ENCODE measurements around the gene TSR1.

Gene TSR1

GRCh38 chr17:2364763-2365116 is 28.5 kb upstream of the TSR1 start:
- Histone ChIP-seq H3K36me3 (replicated peaks in 1 of 2; ENCODE audit: control insufficient read depth in 2 of 2, insufficient read depth in 2 of 2, low read length in 2 of 2) (peaks cover 42 to 52% of the 10 kb centered on the region in 2 donors), H3K27ac (replicated peaks; ENCODE audit: low read length) (no peak overlapping the region), H3K9me3 (replicated peaks in 1 of 2; ENCODE audit: control insufficient read depth in 2 of 2, insufficient read depth in 1 of 2, low read depth in 1 of 2, low read length in 2 of 2) (peaks cover 0 to 4% of the 10 kb centered on the region in 2 donors), H3K23ac (ENCODE audit: low read depth, low read length, poor library complexity) (peak overlapping the region; percentile 25), H2BK5ac (ENCODE audit: low read length) (no peak overlapping the region), H2BK120ac (ENCODE audit: low read depth, low read length) (no peak overlapping the region), H3K27me3 (ENCODE audit: control insufficient read depth in 3 of 3, insufficient read depth in 3 of 3, low read depth in 1 of 3, low read length in 3 of 3) (no peaks in the 10 kb centered on the region), H3K79me1 (ENCODE audit: low read depth, low read length) (peaks cover 2% of the 10 kb centered on the region), H3K4me1 (ENCODE audit: control insufficient read depth in 2 of 2, insufficient read depth in 1 of 2, low read depth in 1 of 2, low read length in 2 of 2) (peaks cover 2 to 9% of the 10 kb centered on the region in 2 donors), H2BK12ac (ENCODE audit: low read length) (no peak overlapping the region), H3K4me3 (ENCODE audit: low read length in 2 of 2) (no peak overlapping the region), H4K8ac (ENCODE audit: low read depth, low read length) (no peak overlapping the region), H2BK15ac (ENCODE audit: low read length) (no peak overlapping the region), H2AFZ (ENCODE audit: low read length) (no peak overlapping the region), H3K4ac (ENCODE audit: low read length) (no peak overlapping the region), H3K18ac (ENCODE audit: low read length) (no peak overlapping the region), H2AK5ac (ENCODE audit: low read depth, low read length) (no peak overlapping the region), H4K91ac (ENCODE audit: low read depth, low read length, poor library complexity) (no peak overlapping the region), H3K9ac (ENCODE audit: low read depth, low read length, poor library complexity) (peak overlapping the region; percentile 7), H3K14ac (ENCODE audit: low read length) (no peak overlapping the region), H3K4me2 (ENCODE audit: insufficient read depth, low read length, poor library complexity, severe bottlenecking) (no peak overlapping the region)
- no CpG with 5 or more reads among the region's 12 CpGs for WGBS, 2 donors (ENCODE audit: extremely low coverage in 2 of 2, insufficient read length in 2 of 2, insufficient replicate concordance in 1 of 2)
- DNase-seq (ENCODE audit: low spot score) = no peak

- H3K14ac ChIP-seq (ENCODE audit: low read length) = no peak overlapping the region
- no peak overlapping the region for H3K4me2 ChIP-seq (ENCODE audit: insufficient read depth, low read length, poor library complexity, severe bottlenecking)
- H2BK15ac ChIP-seq (ENCODE audit: low read length) = no peak overlapping the region
- no peak overlapping the region for H4K8ac ChIP-seq (ENCODE audit: low read depth, low read length)
- H3K9ac ChIP-seq (ENCODE audit: low read depth, low read length, poor library complexity) = peak overlapping the region; percentile 70
- no peak overlapping the region for H4K91ac ChIP-seq (ENCODE audit: low read depth, low read length, poor library complexity)
- H3K9me3 ChIP-seq (replicated peaks in 1 of 2; ENCODE audit: control insufficient read depth in 2 of 2, insufficient read depth in 1 of 2, low read depth in 1 of 2, low read length in 2 of 2) = peaks cover 0 to 4% of the 10 kb centered on the region in 2 donors
- no peak overlapping the region for H2BK5ac ChIP-seq (ENCODE audit: low read length)
- H3K4ac ChIP-seq (ENCODE audit: low read length) = no peak overlapping the region
- H3K4me1 ChIP-seq (ENCODE audit: control insufficient read depth in 2 of 2, insufficient read depth in 1 of 2, low read depth in 1 of 2, low read length in 2 of 2) = peaks cover 0 to 3% of the 10 kb centered on the region in 2 donors
- peaks cover 42 to 55% of the 10 kb centered on the region in 2 donors for H3K36me3 ChIP-seq (replicated peaks in 1 of 2; ENCODE audit: control insufficient read depth in 2 of 2, insufficient read depth in 2 of 2, low read length in 2 of 2)
- H2AK5ac ChIP-seq (ENCODE audit: low read depth, low read length) = no peak overlapping the region
- H3K23ac ChIP-seq (ENCODE audit: low read depth, low read length, poor library complexity) = peak overlapping the region; percentile 25
- DNase-seq (ENCODE audit: low spot score) = no peak
- no peak overlapping the region for H2BK120ac ChIP-seq (ENCODE audit: low read depth, low read length)
- H3K18ac ChIP-seq (ENCODE audit: low read length) = no peak overlapping the region
- no peak overlapping the region for H2BK12ac ChIP-seq (ENCODE audit: low read length)
- no peak overlapping the region for H2AFZ ChIP-seq (ENCODE audit: low read length)
- H3K27ac ChIP-seq (replicated peaks; ENCODE audit: low read length) = no peak overlapping the region
- WGBS, 2 donors (ENCODE audit: extremely low coverage in 2 of 2, insufficient read length in 2 of 2, insufficient replicate concordance in 1 of 2) = no CpG with 5 or more reads among the region's 26 CpGs
- peak overlapping the region in 1 of 2 donors; percentile 32 for H3K4me3 ChIP-seq (ENCODE audit: low read length in 2 of 2)
- no peaks in the 10 kb centered on the region for H3K27me3 ChIP-seq (ENCODE audit: control insufficient read depth in 3 of 3, insufficient read depth in 3 of 3, low read depth in 1 of 3, low read length in 3 of 3)
- peaks cover 2% of the 10 kb centered on the region for H3K79me1 ChIP-seq (ENCODE audit: low read depth, low read length)
Measured at GRCh38 chr17:2363851-2364762, 27.9 kb upstream of the TSR1 start.

- no peak for DNase-seq (ENCODE audit: low spot score)
- H2BK12ac ChIP-seq (ENCODE audit: low read length) = no peak overlapping the region
- no peak overlapping the region for H3K27ac ChIP-seq (replicated peaks; ENCODE audit: low read length)
- no CpG with 5 or more reads among the region's 21 CpGs for WGBS, 2 donors (ENCODE audit: extremely low coverage in 2 of 2, insufficient read length in 2 of 2, insufficient replicate concordance in 1 of 2)
- no peak overlapping the region for H3K18ac ChIP-seq (ENCODE audit: low read length)
- H3K4me3 ChIP-seq (ENCODE audit: low read length in 2 of 2) = no peak overlapping the region
- no peak overlapping the region for H3K4ac ChIP-seq (ENCODE audit: low read length)
- H3K4me2 ChIP-seq (ENCODE audit: insufficient read depth, low read length, poor library complexity, severe bottlenecking) = no peak overlapping the region
- no peaks in the 10 kb centered on the region for H3K4me1 ChIP-seq (ENCODE audit: control insufficient read depth in 2 of 2, insufficient read depth in 1 of 2, low read depth in 1 of 2, low read length in 2 of 2)
- H2BK5ac ChIP-seq (ENCODE audit: low read length) = no peak overlapping the region
- H3K9ac ChIP-seq (ENCODE audit: low read depth, low read length, poor library complexity) = peak overlapping the region; percentile 70
- H2BK120ac ChIP-seq (ENCODE audit: low read depth, low read length) = no peak overlapping the region
- no peak overlapping the region for H2AFZ ChIP-seq (ENCODE audit: low read length)
- peaks cover 42 to 56% of the 10 kb centered on the region in 2 donors for H3K36me3 ChIP-seq (replicated peaks in 1 of 2; ENCODE audit: control insufficient read depth in 2 of 2, insufficient read depth in 2 of 2, low read length in 2 of 2)
- peak overlapping the region; percentile 40 for H3K23ac ChIP-seq (ENCODE audit: low read depth, low read length, poor library complexity)
- H4K91ac ChIP-seq (ENCODE audit: low read depth, low read length, poor library complexity) = no peak overlapping the region
- H3K27me3 ChIP-seq (ENCODE audit: control insufficient read depth in 3 of 3, insufficient read depth in 3 of 3, low read depth in 1 of 3, low read length in 3 of 3) = no peaks in the 10 kb centered on the region
- H2BK15ac ChIP-seq (ENCODE audit: low read length) = no peak overlapping the region
- no peak overlapping the region for H3K14ac ChIP-seq (ENCODE audit: low read length)
- H3K79me1 ChIP-seq (ENCODE audit: low read depth, low read length) = peaks cover 2% of the 10 kb centered on the region
- H3K9me3 ChIP-seq (replicated peaks in 1 of 2; ENCODE audit: control insufficient read depth in 2 of 2, insufficient read depth in 1 of 2, low read depth in 1 of 2, low read length in 2 of 2) = peaks cover 0 to 4% of the 10 kb centered on the region in 2 donors
- no peak overlapping the region for H4K8ac ChIP-seq (ENCODE audit: low read depth, low read length)
- no peak overlapping the region for H2AK5ac ChIP-seq (ENCODE audit: low read depth, low read length)
Measured at GRCh38 chr17:2363318-2363717, 27.1 kb upstream of the TSR1 start.

GRCh38 chr17:2362881-2363280 is 26.6 kb upstream of the TSR1 start:
- H3K79me1 ChIP-seq (ENCODE audit: low read depth, low read length) = peaks cover 3% of the 10 kb centered on the region
- no peak for DNase-seq (ENCODE audit: low spot score)
- no peak overlapping the region for H3K4me2 ChIP-seq (ENCODE audit: insufficient read depth, low read length, poor library complexity, severe bottlenecking)
- H4K91ac ChIP-seq (ENCODE audit: low read depth, low read length, poor library complexity) = no peak overlapping the region
- H3K23ac ChIP-seq (ENCODE audit: low read depth, low read length, poor library complexity) = peak overlapping the region; percentile 71
- H3K27me3 ChIP-seq (ENCODE audit: control insufficient read depth in 3 of 3, insufficient read depth in 3 of 3, low read depth in 1 of 3, low read length in 3 of 3) = no peaks in the 10 kb centered on the region
- H3K9me3 ChIP-seq (replicated peaks in 1 of 2; ENCODE audit: control insufficient read depth in 2 of 2, insufficient read depth in 1 of 2, low read depth in 1 of 2, low read length in 2 of 2) = peaks cover 0 to 4% of the 10 kb centered on the region in 2 donors
- H3K4ac ChIP-seq (ENCODE audit: low read length) = no peak overlapping the region
- H2BK12ac ChIP-seq (ENCODE audit: low read length) = no peak overlapping the region
- peaks cover 42 to 61% of the 10 kb centered on the region in 2 donors for H3K36me3 ChIP-seq (replicated peaks in 1 of 2; ENCODE audit: control insufficient read depth in 2 of 2, insufficient read depth in 2 of 2, low read length in 2 of 2)
- H3K14ac ChIP-seq (ENCODE audit: low read length) = no peak overlapping the region
- H4K8ac ChIP-seq (ENCODE audit: low read depth, low read length) = no peak overlapping the region
- H3K9ac ChIP-seq (ENCODE audit: low read depth, low read length, poor library complexity) = no peak overlapping the region
- no peak overlapping the region for H3K18ac ChIP-seq (ENCODE audit: low read length)
- no peak overlapping the region for H2AK5ac ChIP-seq (ENCODE audit: low read depth, low read length)
- no peak overlapping the region for H2BK120ac ChIP-seq (ENCODE audit: low read depth, low read length)
- H3K4me3 ChIP-seq (ENCODE audit: low read length in 2 of 2) = peak overlapping the region in 1 of 2 donors; percentile 16
- no CpG with 5 or more reads among the region's 14 CpGs for WGBS, 2 donors (ENCODE audit: extremely low coverage in 2 of 2, insufficient read length in 2 of 2, insufficient replicate concordance in 1 of 2)
- no peak overlapping the region for H2BK15ac ChIP-seq (ENCODE audit: low read length)
- H3K4me1 ChIP-seq (ENCODE audit: control insufficient read depth in 2 of 2, insufficient read depth in 1 of 2, low read depth in 1 of 2, low read length in 2 of 2) = no peaks in the 10 kb centered on the region
- no peak overlapping the region for H3K27ac ChIP-seq (replicated peaks; ENCODE audit: low read length)
- no peak overlapping the region for H2AFZ ChIP-seq (ENCODE audit: low read length)
- H2BK5ac ChIP-seq (ENCODE audit: low read length) = peak overlapping the region; percentile 72
